Gastroesophageal sphincter (tissue), 4 donors: ENCODE measurements around the gene LSP1. TPM values are rescaled to one million over a fixed set of nuclear protein-coding genes. Genes with fewer than 3 reads are reported as not detected.
A peak's percentile ranks its signal among the peaks of the same experiment; 100 is the strongest.

Source experiments
- ATAC-seq: fragments of 150-250 bp; one replicate; pipeline ENCODE4 v1.9.1; 2016; ENCODE audit warnings: mild to moderate bottlenecking, moderate library complexity
- H3K27ac ChIP-seq, 4 donors: fragments of 200-600 bp; sonication (generic) in 3 of 4; 1 replicate in 3 of 4; 2 replicates in 1 of 4; pipeline ENCODE4 v1.5.1; 2016 to 2019
- H3K27me3 ChIP-seq: fragments of 200-600 bp; sonication (generic); one replicate; pipeline ENCODE4 v1.5.1; 2019
- H3K36me3 ChIP-seq, 2 donors: fragments of 200-600 bp; sonication (generic); one replicate each; pipeline ENCODE4 v1.5.1; 2019; ENCODE audit warnings: control low read depth in 1 of 2
- H3K4me1 ChIP-seq, 3 donors: fragments of 200-600 bp; sonication (generic); 1 replicate in 2 of 3; 2 replicates in 1 of 3; pipeline ENCODE4 v1.5.1; 2016 to 2019; ENCODE audit warnings: control low read depth in 2 of 3
- H3K4me3 ChIP-seq, 2 donors: fragments of 200-600 bp; sonication (generic); one replicate each; pipeline ENCODE4 v1.5.1; 2019; ENCODE audit warnings: mild to moderate bottlenecking in 1 of 2, moderate library complexity in 1 of 2
- H3K9me3 ChIP-seq, 3 donors: fragments of 200-600 bp; sonication (generic); one replicate each; pipeline ENCODE4 v1.5.1; 2017 to 2019; ENCODE audit warnings: control low read depth in 2 of 3
- CTCF ChIP-seq, 4 experiments: fragments of 200-600 bp in 2 of 4; fragments of 450-650 bp in 2 of 4; sonication (generic) in 1 of 4; IDR thresholded peaks; one replicate each; pipeline ENCODE4 v1.5.1; 2017 to 2019; ENCODE audit warnings: antibody characterized with exemption in 4 of 4, mild to moderate bottlenecking in 2 of 4, moderate library complexity in 2 of 4
- EP300 ChIP-seq: sonication (generic); formaldehyde crosslinking; IDR thresholded peaks from one replicate; pipeline ENCODE4 v1.6.1; 2017; ENCODE audit warnings: antibody characterized with exemption, mild to moderate bottlenecking
- POLR2A ChIP-seq, 2 donors: fragments of 450-650 bp; IDR thresholded peaks; one replicate each; pipeline ENCODE4 v1.6.1; 2017; ENCODE audit warnings: antibody characterized with exemption in 2 of 2, mild to moderate bottlenecking in 2 of 2, moderate library complexity in 1 of 2
- POLR2AphosphoS5 ChIP-seq: sonication (generic); formaldehyde crosslinking; IDR thresholded peaks from one replicate; pipeline ENCODE4 v1.6.1; 2017; ENCODE audit warnings: antibody characterized with exemption
- WGBS, 2 donors: methylation state at CpG; one replicate each; pipeline ENCODE4 v1.1.5; 2018; ENCODE audit warnings: low coverage in 1 of 2; 5-methylcytosine and 5-hydroxymethylcytosine counted together
- total RNA-seq, 4 donors: library from RNA; depleted of rRNA; stranded (reverse); fragments of >200 nt; gene quantifications; one replicate each; pipeline ENCODE4 v1.1.0, GENCODE V29; 2016

LSP1 gene
- total RNA-seq, 4 donors from 2014 or later: 13.4 to 133 (median 47.7) TPM

- peak; percentile 34 for ATAC-seq
- TF ChIP-seq POLR2AphosphoS5: no peak
- TF ChIP-seq EP300: no peak
- no peak for TF ChIP-seq POLR2A (IDR thresholded peaks at IDR 0.05)
- peak in 3 of 4 experiments; percentile 81 to 93 (median 82) for TF ChIP-seq CTCF (IDR thresholded peaks at IDR 0.05)
- no peak overlapping the region for H3K4me3 ChIP-seq
- no peak overlapping the region for H3K27ac ChIP-seq
- WGBS, 2 donors: no CpG with 5 or more reads among the region's 38 CpGs
- H3K9me3 ChIP-seq: no peaks in the 10 kb centered on the region
- H3K36me3 ChIP-seq: no peaks in the 10 kb centered on the region
- H3K27me3 ChIP-seq: peaks cover 12% of the 10 kb centered on the region
- peaks cover 0 to 18% (median 3%) of the 10 kb centered on the region in 3 donors for H3K4me1 ChIP-seq
Measured at GRCh38 chr11:1837171-1838076, 15.5 kb upstream of the LSP1 start.

GRCh38 chr11:1838077-1838425, 14.8 kb upstream of the LSP1 start:
- ATAC-seq: no peak
- peaks cover 0 to 13% (median 0%) of the 10 kb centered on the region in 3 donors for H3K4me1 ChIP-seq
- no peak overlapping the region for H3K4me3 ChIP-seq
- TF ChIP-seq EP300: no peak
- TF ChIP-seq POLR2AphosphoS5: no peak
- TF ChIP-seq CTCF (IDR thresholded peaks at IDR 0.05): peak in 1 of 4 experiments; percentile 9
- no peak overlapping the region for H3K27ac ChIP-seq
- WGBS, 2 donors: no CpG with 5 or more reads among the region's 17 CpGs
- H3K27me3 ChIP-seq: peaks cover 10% of the 10 kb centered on the region
- no peaks in the 10 kb centered on the region for H3K36me3 ChIP-seq
- H3K9me3 ChIP-seq: no peaks in the 10 kb centered on the region

GRCh38 chr11:1838426-1839144, 14.3 kb upstream of the LSP1 start, which contains the start of gene TNNI2:
TNNI2 (plus strand) TSS chr11:1838981; CDS start chr11:1839697, 716 bp downstream.
- no peak for ATAC-seq
- Histone ChIP-seq H3K9me3 (no peaks in the 10 kb centered on the region), H3K36me3 (no peaks in the 10 kb centered on the region), H3K27ac (peak within 1 kb of the TSS in 1 of 4 donors; percentile 16), H3K4me1 (peaks cover 0 to 13% (median 0%) of the 10 kb centered on the region in 3 donors), H3K27me3 (peaks cover 10% of the 10 kb centered on the region), H3K4me3 (no peak within 1 kb of the TSS)
- WGBS, 2 donors: no CpG with 5 or more reads among the region's 32 CpGs
- TF ChIP-seq POLR2AphosphoS5 (no peak), CTCF (IDR thresholded peaks at IDR 0.05) (no peak)

- ATAC-seq: no peak
- H3K27ac ChIP-seq: peak overlapping the region in 1 of 4 donors; percentile 16
- no peak for TF ChIP-seq CTCF (IDR thresholded peaks at IDR 0.05)
- TF ChIP-seq POLR2A (IDR thresholded peaks at IDR 0.05): no peak
- no peak for TF ChIP-seq POLR2AphosphoS5
- no peak for TF ChIP-seq EP300
- no peaks in the 10 kb centered on the region for H3K36me3 ChIP-seq
- H3K27me3 ChIP-seq: peaks cover 6% of the 10 kb centered on the region
- H3K4me1 ChIP-seq: peaks cover 0 to 19% (median 0%) of the 10 kb centered on the region in 3 donors
- H3K9me3 ChIP-seq: no peaks in the 10 kb centered on the region
- 40 to 80% methylated on average over 1 of the region's 12 CpGs for WGBS, 2 donors
- no peak overlapping the region for H3K4me3 ChIP-seq
Measured at GRCh38 chr11:1839204-1839923, 13.5 kb upstream of the LSP1 start.
